Colonic mucosa (tissue), 4 donors: ENCODE measurements around the gene RASIP1. TPM values are rescaled to one million over a fixed set of nuclear protein-coding genes. Genes with fewer than 3 reads are reported as not detected.

ENCODE experiments used
- DNase-seq: peaks from one replicate; pipeline ENCODE4 v3.0.0-alpha.2; 2020
- H3K27ac ChIP-seq: fragments of 200-600 bp; one replicate; pipeline ENCODE4 v1.8.0; 2021
- H3K27me3 ChIP-seq: fragments of 200-600 bp; one replicate; pipeline ENCODE4 v1.8.0; 2021
- H3K36me3 ChIP-seq: fragments of 200-600 bp; one replicate; pipeline ENCODE4 v1.8.0; 2021
- H3K4me1 ChIP-seq: fragments of 200-600 bp; one replicate; pipeline ENCODE4 v1.8.0; 2021; ENCODE audit warnings: mild to moderate bottlenecking
- H3K4me3 ChIP-seq: fragments of 200-600 bp; one replicate; pipeline ENCODE4 v1.8.0; 2021
- H3K9ac ChIP-seq, 2 donors: one replicate each; pipeline ENCODE4 v1.7.0; 2013; ENCODE audit warnings: control low read depth in 2 of 2, low read depth in 2 of 2, low read length in 2 of 2
- H3K9me3 ChIP-seq: fragments of 200-600 bp; one replicate; pipeline ENCODE4 v1.8.0; 2021
- CTCF ChIP-seq: fragments of 200-600 bp; IDR thresholded peaks from one replicate; pipeline ENCODE4 v1.8.0; 2022; ENCODE audit warnings: antibody characterized with exemption, mild to moderate bottlenecking
- intact Hi-C: fragments of 100-400 bp; cut with DNase I; formaldehyde crosslinking; loops from one replicate; pipeline ENCODE4 v1.14.1; 2022
- total RNA-seq, 2 donors: library from RNA; stranded (reverse); fragmentation: NEBNext Ultra II Directional in 1 of 2; extraction: Animal tissue kit (Norgen Biotek cat#: 25700) in 1 of 2; gene quantifications; one replicate each; pipeline ENCODE4 v1.2.1, GENCODE V29; 2021
- donor health status: healthy.
- donor health status: DM: no; HTN: no; CAD: no.
- donor health status: DM: no; HTN: no; CAD: no.

RASIP1 gene
- total RNA-seq, 2 donors from 2014 or later: 2.2 to 4.8 TPM

GRCh38 chr19:48670699-48671445 lies 69.5 kb downstream of the RASIP1 start:
- H3K27me3 ChIP-seq: no peaks in the 10 kb centered on the region
- no peaks in the 10 kb centered on the region for H3K9me3 ChIP-seq
- no peaks in the 10 kb centered on the region for H3K36me3 ChIP-seq
- no peaks in the 10 kb centered on the region for H3K4me1 ChIP-seq
- intact Hi-C loops: no loop called here
- TF ChIP-seq CTCF: no peak
- no peak overlapping the region for H3K27ac ChIP-seq
- no peak overlapping the region for H3K4me3 ChIP-seq
- H3K9ac ChIP-seq: no peak overlapping the region
- DNase-seq: no peak

Other genes with a start within 250 kb of the RASIP1 start
- gene LMTK3, start 228.8 kb downstream of the RASIP1 start, total RNA-seq: 1 to 10 TPM; 1.7 to 3.1 TPM
- 1 to 10 TPM; 1.4 to 7.7 TPM for gene SULT2B1, start 188.4 kb downstream of the RASIP1 start, total RNA-seq
- under 1 TPM in 1 of 2 donors, not detected in 1; 0.27 TPM for gene SPACA4, start 133.9 kb downstream of the RASIP1 start, total RNA-seq
- 100 to 1,000 TPM; 150 to 198 TPM for gene FAM83E, start 125.5 kb downstream of the RASIP1 start, total RNA-seq
- gene RPL18, start 121.4 kb downstream of the RASIP1 start, total RNA-seq: 1,000 to 10,000 TPM; 1,499 to 1,736 TPM
- 10 to 100 TPM; 36.2 to 48.4 TPM for gene SPHK2, start 121.1 kb downstream of the RASIP1 start, total RNA-seq
- gene DBP, start 103.2 kb downstream of the RASIP1 start, total RNA-seq: 1 to 10 TPM; 4.7 to 8.9 TPM
- 1 to 10 TPM; 1.4 to 2.7 TPM for gene CA11, start 94.4 kb downstream of the RASIP1 start, total RNA-seq
- gene NTN5, start 67.6 kb downstream of the RASIP1 start, total RNA-seq: under 1 TPM in 1 of 2 donors, not detected in 1; 0.32 TPM
- gene FUT2, start 44.6 kb downstream of the RASIP1 start, total RNA-seq: 100 to 1,000 TPM; 125 to 141 TPM
- gene MAMSTR, start 20.9 kb downstream of the RASIP1 start, total RNA-seq: 1 to 10 TPM in 1 of 2 donors, under 1 TPM in 1; 0.35 to 1.2 TPM
- not detected for gene IZUMO1, start 6.3 kb upstream of the RASIP1 start, total RNA-seq
- under 1 TPM; 0.59 to 0.80 TPM for gene FUT1, start 12.0 kb upstream of the RASIP1 start, total RNA-seq
- not detected for gene FGF21, start 14.9 kb upstream of the RASIP1 start, total RNA-seq
- gene BCAT2, start 70.4 kb upstream of the RASIP1 start, total RNA-seq: 10 to 100 TPM; 74.8 to 85.5 TPM
- gene HSD17B14, start 95.9 kb upstream of the RASIP1 start, total RNA-seq: 1 to 10 TPM in 1 of 2 donors, under 1 TPM in 1; 0.79 to 2.8 TPM
- 1 to 10 TPM; 5.6 to 6.6 TPM for gene PLEKHA4, start 128.0 kb upstream of the RASIP1 start, total RNA-seq
- gene PPP1R15A, start 131.8 kb upstream of the RASIP1 start, total RNA-seq: 10 to 100 TPM; 23.9 to 33.3 TPM
- not detected for gene TULP2, start 158.1 kb upstream of the RASIP1 start, total RNA-seq
- gene NUCB1, start 159.7 kb upstream of the RASIP1 start, total RNA-seq: 100 to 1,000 TPM; 180 to 184 TPM
- gene DHDH, start 193.1 kb upstream of the RASIP1 start, total RNA-seq: 1 to 10 TPM in 1 of 2 donors, not detected in 1; 1.5 TPM
- 100 to 1,000 TPM; 144 to 223 TPM for gene BAX, start 214.3 kb upstream of the RASIP1 start, total RNA-seq
- 1,000 to 10,000 TPM; 1,463 to 1,600 TPM for gene FTL, start 224.7 kb upstream of the RASIP1 start, total RNA-seq